ENCODE data around the gene AKT3. TPM values are rescaled to one million over a fixed set of nuclear protein-coding genes. Genes with fewer than 3 reads are reported as not detected.

The AKT3 gene
- total RNA-seq, 6 donors from 2014 or later: 23.0 to 51.2 (median 46.8) TPM

- Histone ChIP-seq H3K4me3 (no peak overlapping the region), H3K27me3 (no peaks in the 10 kb centered on the region), H3K27ac (no peak overlapping the region), H3K9me3 (no peaks in the 10 kb centered on the region), H3K36me3 (peaks cover 0 to 3% (median 0%) of the 10 kb centered on the region in 4 donors), H3K4me1 (peaks cover 0 to 14% (median 12%) of the 10 kb centered on the region in 4 donors)
- DNase-seq (no peak), ATAC-seq (ENCODE audit: low FRiP score in 2 of 2) (no peak)
- TF ChIP-seq CTCF (IDR thresholded peaks at IDR 0.05) (no peak), POLR2AphosphoS5 (IDR thresholded peaks at IDR 0.05) (no peak), EP300 (IDR thresholded peaks at IDR 0.05) (no peak), POLR2A (IDR thresholded peaks at IDR 0.05) (no peak)
- 87 to 88% methylated on average over 2 of the region's 2 CpGs for WGBS, 2 donors
These were observed 411.2 kb downstream of the AKT3 start for GRCh38 chr1:243438815-243439214.

Other genes with a start within 250 kb of the AKT3 start
- 10 to 100 TPM; 14.8 to 29.7 (median 20.4) TPM for gene ZBTB18, start 201.0 kb upstream of the AKT3 start, total RNA-seq

Data from upper lobe of left lung (tissue), 6 donors.